Prostate gland (tissue), 2 donors: Measurements from ENCODE around the gene WDR43. TPM values are rescaled to one million over a fixed set of nuclear protein-coding genes. Genes with fewer than 3 reads are reported as not detected.
A peak's percentile ranks its signal among the peaks of the same experiment; 100 is the strongest.

Experiments used
- DNase-seq: peaks from one replicate; pipeline ENCODE4 v3.0.0-alpha.2; 2019; ENCODE audit warnings: low spot score
- H3K27ac ChIP-seq, 2 donors: fragments of 200-600 bp; sonication (generic); 2 replicates each; pipeline ENCODE4 v1.5.1; 2017 to 2019
- H3K27me3 ChIP-seq: fragments of 200-600 bp; sonication (generic); replicated peaks from 2 replicates; pipeline ENCODE4 v1.5.1; 2019; ENCODE audit not compliant: insufficient read depth
- H3K36me3 ChIP-seq, 2 donors: fragments of 200-600 bp; sonication (generic); 1 replicate in 1 of 2; 2 replicates in 1 of 2; pipeline versions ENCODE4 v1.5.1 to v1.8.1; 2017 to 2019
- H3K4me1 ChIP-seq: fragments of 200-600 bp; sonication (generic); replicated peaks from 2 replicates; pipeline ENCODE4 v1.5.1; 2019
- H3K4me3 ChIP-seq, 2 donors: fragments of 200-600 bp; sonication (generic); 2 replicates each; pipeline ENCODE4 v1.5.1; 2017 to 2019
- H3K9me3 ChIP-seq: fragments of 200-600 bp; sonication (generic); 2 replicates; pipeline ENCODE4 v1.5.1; 2017
- CTCF ChIP-seq, 4 experiments: fragments of 200-600 bp in 2 of 4; fragments of 450-650 bp in 2 of 4; sonication (generic) in 2 of 4; IDR thresholded peaks; 1 replicate in 3 of 4; 2 replicates in 1 of 4; pipeline ENCODE4 v1.5.1; 2016 to 2019; ENCODE audit warnings: antibody characterized with exemption in 4 of 4, mild to moderate bottlenecking in 2 of 4, moderate library complexity in 2 of 4
- POLR2A ChIP-seq: fragments of 450-650 bp; IDR thresholded peaks from one replicate; pipeline ENCODE4 v1.6.1; 2016; ENCODE audit warnings: antibody characterized with exemption, mild to moderate bottlenecking
- POLR2AphosphoS5 ChIP-seq: sonication (generic); formaldehyde crosslinking; IDR thresholded peaks from one replicate; pipeline ENCODE4 v1.6.1; 2017; ENCODE audit warnings: antibody characterized with exemption
- WGBS: methylation state at CpG from one replicate; pipeline ENCODE4 v1.1.5; 2018; 5-methylcytosine and 5-hydroxymethylcytosine counted together
- intact Hi-C: fragments of 100-400 bp; cut with DNase I; formaldehyde crosslinking; loops from one replicate; pipeline ENCODE4 v1.14.2; 2022
- total RNA-seq, 2 donors: library from RNA; depleted of rRNA; stranded (reverse); fragments of >200 nt; gene quantifications; one replicate each; pipeline ENCODE4 v1.1.0, GENCODE V29; 2016

The WDR43 gene
- total RNA-seq: 10 to 100 TPM; 30.6 to 36.9 TPM

- intact Hi-C loops: loop anchor here (10.0 kb wide), 1 partner anchor 330 kb away; no protein-coding TSS in a partner anchor
- peak within 1 kb of the TSS; percentile 55 to 56 for H3K27ac ChIP-seq
Observed at GRCh38 chr2:28894470-28895188, at the start of gene WDR43. TSS of gene WDR43 (plus strand) at chr2:28894667. CDS start at chr2:28894699, 32 bp downstream.

GRCh38 chr2:28855193-28855592 lies 39.3 kb upstream of the WDR43 start:
- Histone ChIP-seq H3K4me1 (no peaks in the 10 kb centered on the region), H3K36me3 (no peaks in the 10 kb centered on the region), H3K27me3 (no peaks in the 10 kb centered on the region), H3K27ac (no peak overlapping the region), H3K4me3 (no peak overlapping the region), H3K9me3 (no peaks in the 10 kb centered on the region)
- 76% methylated on average over 1 of the region's 1 CpG for WGBS
- TF ChIP-seq POLR2AphosphoS5: no peak
- TF ChIP-seq POLR2A: no peak
- no peak for TF ChIP-seq CTCF (IDR thresholded peaks at IDR 0.05)
- intact Hi-C loops: no loop called here
- no peak for DNase-seq

More at GRCh38 chr2:28894470-28895188, at the start of gene WDR43:
- TF ChIP-seq POLR2AphosphoS5 (peak; percentile 96), CTCF (IDR thresholded peaks at IDR 0.05) (peak in 2 of 4 experiments; percentile 25 to 26), POLR2A (peak; percentile 67)
- Histone ChIP-seq H3K27me3 (no peaks in the 10 kb centered on the region), H3K36me3 (no peaks in the 10 kb centered on the region), H3K9me3 (no peaks in the 10 kb centered on the region), H3K4me1 (peaks cover 8% of the 10 kb centered on the region), H3K4me3 (peak within 1 kb of the TSS; percentile 89 to 98)
- under 1% methylated on average over 39 of the region's 79 CpGs for WGBS
- DNase-seq: peak; percentile 96

GRCh38 chr2:28855977-28856376 lies 38.5 kb upstream of the WDR43 start:
- intact Hi-C loops: no loop called here
- Histone ChIP-seq H3K4me3 (no peak overlapping the region), H3K27me3 (no peaks in the 10 kb centered on the region), H3K9me3 (no peaks in the 10 kb centered on the region), H3K36me3 (no peaks in the 10 kb centered on the region), H3K4me1 (no peaks in the 10 kb centered on the region), H3K27ac (no peak overlapping the region)
- no peak for TF ChIP-seq CTCF (IDR thresholded peaks at IDR 0.05)
- no peak for TF ChIP-seq POLR2AphosphoS5
- TF ChIP-seq POLR2A: no peak
- DNase-seq: no peak

GRCh38 chr2:28868611-28869010 lies 25.9 kb upstream of the WDR43 start:
- no peak for DNase-seq
- intact Hi-C loops: no loop called here
- H3K9me3 ChIP-seq: no peaks in the 10 kb centered on the region
- H3K27ac ChIP-seq: no peak overlapping the region
- H3K4me3 ChIP-seq: no peak overlapping the region
- WGBS: 80% methylated on average over 12 of the region's 12 CpGs
- TF ChIP-seq POLR2A (no peak), CTCF (IDR thresholded peaks at IDR 0.05) (no peak), POLR2AphosphoS5 (no peak)
- no peaks in the 10 kb centered on the region for H3K27me3 ChIP-seq
- peaks cover 5% of the 10 kb centered on the region for H3K4me1 ChIP-seq
- H3K36me3 ChIP-seq: no peaks in the 10 kb centered on the region
